CD4-positive, alpha-beta T cell (primary cell): ENCODE measurements around the gene SEPHS2. TPM values are rescaled to one million over a fixed set of nuclear protein-coding genes. Genes with fewer than 3 reads are reported as not detected.
A peak's percentile ranks its signal among the peaks of the same experiment; 100 is the strongest.

ENCODE experiments used
- ATAC-seq: fragments of 200-7000 bp; cut with Tn5 transposase; one replicate; pipeline ENCODE4 v1.10.0; 2022; ENCODE audit warnings: mild to moderate bottlenecking; ENCODE audit not compliant: poor library complexity
- CTCF ChIA-PET: fragments of 350-600 bp; sonication (Branson Sonifier 250); formaldehyde crosslinking; loops from one replicate; lab custom pipeline; 2021; ENCODE audit warnings: antibody characterized with exemption, inconsistent platforms; lab: Charles Lee
- POLR2A ChIA-PET: fragments of 350-600 bp; sonication (Branson Sonifier 250); formaldehyde crosslinking; loops from one replicate; lab custom pipeline; 2021; ENCODE audit warnings: antibody characterized with exemption, inconsistent platforms; lab: Charles Lee
- DNase-seq, 14 experiments: peaks; one replicate each; pipeline ENCODE4 v3.0.0-alpha.2; 2013 to 2020; ENCODE audit warnings: mixed read lengths in 2 of 14
- H3K27ac ChIP-seq, 2 donors: one replicate each; pipeline versions ENCODE4 v1.5.1 to v1.7.0; 2013; ENCODE audit warnings: low read length in 2 of 2, low read depth in 1 of 2, mild to moderate bottlenecking in 1 of 2
- H3K27me3 ChIP-seq, 2 experiments: 1 replicate in 1 of 2; 2 replicates in 1 of 2; pipeline versions ENCODE4 v1.6.1 to v1.7.0; 2013; ENCODE audit warnings: low read length in 2 of 2, control low read depth in 1 of 2, mild to moderate bottlenecking in 1 of 2, moderate library complexity in 1 of 2; ENCODE audit not compliant: insufficient read depth in 2 of 2, control insufficient read depth in 1 of 2
- H3K36me3 ChIP-seq: one replicate; pipeline ENCODE4 v1.6.1; 2013; ENCODE audit warnings: low read length, control low read depth; ENCODE audit not compliant: insufficient read depth
- H3K4me1 ChIP-seq: one replicate; pipeline ENCODE4 v1.6.1; 2013; ENCODE audit warnings: low read length, control low read depth; ENCODE audit not compliant: insufficient read depth
- H3K4me3 ChIP-seq: one replicate; pipeline ENCODE4 v1.5.1; 2013; ENCODE audit warnings: mild to moderate bottlenecking, low read length, moderate library complexity
- H3K9me3 ChIP-seq, 2 experiments: 1 replicate in 1 of 2; 2 replicates in 1 of 2; pipeline versions ENCODE4 v1.6.1 to v1.7.0; 2013; ENCODE audit warnings: low read length in 2 of 2, mild to moderate bottlenecking in 2 of 2, control low read depth in 1 of 2, moderate library complexity in 1 of 2; ENCODE audit not compliant: control insufficient read depth in 1 of 2, insufficient read depth in 1 of 2
- H3K27ac Mint-ChIP-seq: one replicate; pipeline ENCODE4 v1.8.0; 2020; ENCODE audit warnings: mixed read lengths
- H3K27me3 Mint-ChIP-seq: one replicate; pipeline ENCODE4 v1.8.0; 2021; ENCODE audit warnings: mixed read lengths
- H3K36me3 Mint-ChIP-seq: one replicate; pipeline ENCODE4 v1.8.0; 2021; ENCODE audit warnings: low read depth, mixed read lengths
- H3K4me1 Mint-ChIP-seq: one replicate; pipeline ENCODE4 v1.8.0; 2021; ENCODE audit warnings: low read depth, mixed read lengths
- H3K4me3 Mint-ChIP-seq: one replicate; pipeline ENCODE4 v1.8.0; 2020; ENCODE audit warnings: mild to moderate bottlenecking, mixed read lengths
- H3K9me3 Mint-ChIP-seq: one replicate; pipeline ENCODE4 v1.8.0; 2020; ENCODE audit warnings: mixed read lengths
- intact Hi-C, 2 experiments: fragments of 100-400 bp; cut with DNase I in 1 of 2; cut with micrococcal nuclease in 1 of 2; formaldehyde crosslinking; loops; one replicate each; pipeline versions ENCODE4 v1.15.1 to v1.9.0; 2023 to 2025; cut with DNase I, micrococcal nuclease
- polyA plus RNA-seq, 2 donors: library from polyadenylated mRNA; unstranded; fragments of 120-200 nt; gene quantifications; one replicate each; pipeline ENCODE4 v1.2.1, GENCODE V29; 2013
- total RNA-seq, 174 experiments: library from RNA in 2 of 174; stranded (reverse) in 2 of 174; gene quantifications; one replicate each; pipeline ENCODE4 v1.2.3 and lab custom pipeline; 2021 to 2026
- TF ChIP-seq, protein P1 (sequence below): fragments of 200-600 bp; IDR thresholded peaks from one replicate; pipeline ENCODE4 v1.8.0; 2022; ENCODE audit warnings: antibody characterized with exemption, mild to moderate bottlenecking

Gene SEPHS2, protein sequence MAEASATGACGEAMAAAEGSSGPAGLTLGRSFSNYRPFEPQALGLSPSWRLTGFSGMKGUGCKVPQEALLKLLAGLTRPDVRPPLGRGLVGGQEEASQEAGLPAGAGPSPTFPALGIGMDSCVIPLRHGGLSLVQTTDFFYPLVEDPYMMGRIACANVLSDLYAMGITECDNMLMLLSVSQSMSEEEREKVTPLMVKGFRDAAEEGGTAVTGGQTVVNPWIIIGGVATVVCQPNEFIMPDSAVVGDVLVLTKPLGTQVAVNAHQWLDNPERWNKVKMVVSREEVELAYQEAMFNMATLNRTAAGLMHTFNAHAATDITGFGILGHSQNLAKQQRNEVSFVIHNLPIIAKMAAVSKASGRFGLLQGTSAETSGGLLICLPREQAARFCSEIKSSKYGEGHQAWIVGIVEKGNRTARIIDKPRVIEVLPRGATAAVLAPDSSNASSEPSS
- 10 to 100 TPM; 25.4 to 25.9 TPM for total RNA-seq
- 40.1 TPM for polyA plus RNA-seq (2013, experiment 1 of 2)
- polyA plus RNA-seq (2013, experiment 2 of 2) = 33.3 TPM
- total RNA-seq (lab: John Stamatoyannopoulos, UW) = 11.6 to 78.1 (median 43.6) reads per million in 172 experiments

DNA sequence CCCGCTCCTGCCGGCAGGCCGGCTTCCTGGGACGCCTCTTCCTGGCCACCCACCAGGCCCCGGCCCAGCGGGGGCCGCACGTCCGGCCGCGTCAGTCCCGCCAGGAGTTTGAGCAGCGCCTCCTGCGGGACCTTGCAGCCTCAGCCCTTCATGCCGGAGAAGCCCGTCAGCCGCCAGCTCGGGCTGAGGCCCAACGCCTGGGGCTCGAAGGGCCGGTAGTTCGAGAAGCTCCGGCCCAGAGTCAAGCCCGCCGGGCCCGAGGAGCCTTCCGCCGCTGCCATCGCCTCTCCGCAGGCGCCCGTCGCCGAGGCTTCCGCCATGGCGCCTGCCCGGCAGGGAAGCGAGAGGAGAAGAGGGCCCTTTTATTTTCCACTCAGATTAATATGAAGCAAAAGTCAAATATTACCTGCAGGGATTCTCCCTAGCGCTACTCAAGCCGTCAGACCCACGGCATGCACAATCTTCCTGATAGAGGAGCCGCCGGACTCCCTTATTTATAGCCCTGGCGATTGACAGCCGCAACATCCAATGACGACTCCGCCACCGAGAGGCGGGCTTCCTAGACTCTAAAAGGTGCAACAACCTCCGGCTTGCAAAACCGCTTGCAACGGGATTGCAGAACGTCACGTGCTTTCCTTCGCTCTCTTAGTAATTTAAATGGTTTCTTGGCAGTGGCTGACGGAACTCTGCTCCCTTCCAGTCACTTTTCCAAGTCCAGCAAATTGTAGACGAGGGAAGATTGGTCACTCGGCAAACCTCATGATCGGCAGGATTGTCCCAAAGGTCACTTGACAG, at the start of gene SEPHS2:
Gene SEPHS2 (minus strand): TSS at position 467 of the 795 bp plus-strand sequence. CDS start 147 bp downstream, at position 320.
- peaks cover 44% of the 10 kb centered on the region for H3K4me1 Mint-ChIP-seq
- intact Hi-C loops = loop anchor here (1.0 to 5.0 kb wide), 8 partner anchors 15 to 187 kb away; partner anchors contain the start of genes DCTPP1 (in 2 of the 2), ITGAL (in 1 of the 2), ZNF747 (in 1 of the 2) and ZNF764 (in 1 of the 2)
- CTCF ChIA-PET = interaction anchor here (0.9 to 1.5 kb wide), 4 partner anchors 16 to 90 kb away, joined by 3 to 8 read pairs (median 4); partner anchors contain the start of gene DCTPP1
- no peaks in the 10 kb centered on the region for H3K9me3 Mint-ChIP-seq
- DNase-seq (peak; percentile 93 to 98 (median 96)), ATAC-seq (peak; percentile 97)
- H3K27ac Mint-ChIP-seq = peak within 1 kb of the TSS; percentile 89
- Histone ChIP-seq H3K27me3 (no peaks in the 10 kb centered on the region), H3K27ac (peak within 1 kb of the TSS; percentile 76 to 88), H3K4me3 (peak within 1 kb of the TSS; percentile 83), H3K4me1 (peaks cover 37% of the 10 kb centered on the region), H3K9me3 (no peaks in the 10 kb centered on the region), H3K36me3 (peaks cover 10% of the 10 kb centered on the region)
- H3K4me3 Mint-ChIP-seq = peak within 1 kb of the TSS; percentile 96
- TF ChIP-seq, protein P1, sequence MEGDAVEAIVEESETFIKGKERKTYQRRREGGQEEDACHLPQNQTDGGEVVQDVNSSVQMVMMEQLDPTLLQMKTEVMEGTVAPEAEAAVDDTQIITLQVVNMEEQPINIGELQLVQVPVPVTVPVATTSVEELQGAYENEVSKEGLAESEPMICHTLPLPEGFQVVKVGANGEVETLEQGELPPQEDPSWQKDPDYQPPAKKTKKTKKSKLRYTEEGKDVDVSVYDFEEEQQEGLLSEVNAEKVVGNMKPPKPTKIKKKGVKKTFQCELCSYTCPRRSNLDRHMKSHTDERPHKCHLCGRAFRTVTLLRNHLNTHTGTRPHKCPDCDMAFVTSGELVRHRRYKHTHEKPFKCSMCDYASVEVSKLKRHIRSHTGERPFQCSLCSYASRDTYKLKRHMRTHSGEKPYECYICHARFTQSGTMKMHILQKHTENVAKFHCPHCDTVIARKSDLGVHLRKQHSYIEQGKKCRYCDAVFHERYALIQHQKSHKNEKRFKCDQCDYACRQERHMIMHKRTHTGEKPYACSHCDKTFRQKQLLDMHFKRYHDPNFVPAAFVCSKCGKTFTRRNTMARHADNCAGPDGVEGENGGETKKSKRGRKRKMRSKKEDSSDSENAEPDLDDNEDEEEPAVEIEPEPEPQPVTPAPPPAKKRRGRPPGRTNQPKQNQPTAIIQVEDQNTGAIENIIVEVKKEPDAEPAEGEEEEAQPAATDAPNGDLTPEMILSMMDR = peak; percentile 16
- H3K36me3 Mint-ChIP-seq = peaks cover 26% of the 10 kb centered on the region
- no peaks in the 10 kb centered on the region for H3K27me3 Mint-ChIP-seq
- POLR2A ChIA-PET = interaction anchor here (0.6 to 4.5 kb wide), 11 partner anchors 10 to 213 kb away, joined by 3 to 25 read pairs (median 7); partner anchors contain the start of genes DCTPP1, FBRS, ITGAL and ZNF764

DNA sequence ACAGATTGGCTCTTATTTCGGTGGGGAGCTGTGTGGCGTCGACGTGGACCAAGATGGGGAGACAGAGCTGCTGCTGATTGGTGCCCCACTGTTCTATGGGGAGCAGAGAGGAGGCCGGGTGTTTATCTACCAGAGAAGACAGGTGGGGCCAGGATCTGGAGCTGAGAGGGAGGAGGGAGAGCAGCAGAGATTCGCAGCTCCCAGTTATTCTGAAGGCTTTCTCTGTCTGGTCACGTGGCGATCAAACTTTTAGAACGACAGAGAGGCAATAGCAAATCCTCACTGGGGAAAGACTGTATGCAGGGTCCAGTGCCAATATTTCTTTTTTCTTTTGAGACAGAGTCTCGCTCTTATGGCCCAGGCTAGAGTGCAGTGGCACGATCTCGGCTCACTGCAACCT, 49.0 kb upstream of the SEPHS2 start:
- Mint-ChIP-seq H3K4me1 (peaks cover 27% of the 10 kb centered on the region), H3K27me3 (no peaks in the 10 kb centered on the region), H3K9me3 (no peaks in the 10 kb centered on the region), H3K27ac (no peak overlapping the region), H3K36me3 (peaks cover 81% of the 10 kb centered on the region), H3K4me3 (no peak overlapping the region)
- peaks cover 18% of the 10 kb centered on the region for H3K4me1 ChIP-seq
- ChIA-PET POLR2A (interaction anchor here (0.6 to 2.5 kb wide), 4 partner anchors 21 to 166 kb away, joined by 3 to 9 read pairs (median 5); partner anchors contain the start of gene ZNF785), CTCF (no interaction called here)
- no peak overlapping the region for H3K27ac ChIP-seq
- H3K27me3 ChIP-seq = no peaks in the 10 kb centered on the region
- no peak overlapping the region for H3K4me3 ChIP-seq
- TF ChIP-seq, protein P1 = no peak
- H3K36me3 ChIP-seq = peaks cover 91% of the 10 kb centered on the region
- DNase-seq (no peak), ATAC-seq (no peak)
- intact Hi-C loops = loop anchor here in 1 of 2 experiments (5.0 kb wide), 1 partner anchor 33 kb away; the partner anchor contains the start of gene ZNF768
- no peaks in the 10 kb centered on the region for H3K9me3 ChIP-seq
